GOT3 (cell line): ENCODE measurements around the gene DMD.

Experiments
- DNase-seq: peaks from one replicate; lab custom pipeline; 2025; ENCODE audit warnings: mixed read lengths; lab: John Stamatoyannopoulos, UW

The DMD gene

DNA sequence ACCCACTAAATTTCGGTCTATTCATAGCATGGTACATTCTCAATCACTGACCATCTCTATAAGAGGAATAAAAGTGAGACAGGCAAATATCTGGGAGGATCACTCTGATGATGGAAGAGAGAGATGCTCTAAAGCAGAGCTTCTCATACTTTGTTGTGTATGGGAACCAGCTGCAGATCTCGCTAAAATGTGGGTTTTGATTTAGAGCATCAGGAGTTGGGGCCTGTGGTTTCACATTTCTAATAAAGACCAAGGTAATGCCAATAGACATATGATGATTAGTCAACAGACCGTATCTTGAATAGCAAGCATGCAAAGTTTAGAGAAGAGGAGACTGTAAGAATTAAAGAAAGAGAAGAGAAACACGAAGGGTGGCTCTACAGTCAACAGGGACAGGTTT, 2032.1 kb downstream of the DMD start:
- no peak for DNase-seq

- no peak for DNase-seq
Measured at GRCh38 chrX:31178769-31179125, 2032.6 kb downstream of the DMD start.

DNA sequence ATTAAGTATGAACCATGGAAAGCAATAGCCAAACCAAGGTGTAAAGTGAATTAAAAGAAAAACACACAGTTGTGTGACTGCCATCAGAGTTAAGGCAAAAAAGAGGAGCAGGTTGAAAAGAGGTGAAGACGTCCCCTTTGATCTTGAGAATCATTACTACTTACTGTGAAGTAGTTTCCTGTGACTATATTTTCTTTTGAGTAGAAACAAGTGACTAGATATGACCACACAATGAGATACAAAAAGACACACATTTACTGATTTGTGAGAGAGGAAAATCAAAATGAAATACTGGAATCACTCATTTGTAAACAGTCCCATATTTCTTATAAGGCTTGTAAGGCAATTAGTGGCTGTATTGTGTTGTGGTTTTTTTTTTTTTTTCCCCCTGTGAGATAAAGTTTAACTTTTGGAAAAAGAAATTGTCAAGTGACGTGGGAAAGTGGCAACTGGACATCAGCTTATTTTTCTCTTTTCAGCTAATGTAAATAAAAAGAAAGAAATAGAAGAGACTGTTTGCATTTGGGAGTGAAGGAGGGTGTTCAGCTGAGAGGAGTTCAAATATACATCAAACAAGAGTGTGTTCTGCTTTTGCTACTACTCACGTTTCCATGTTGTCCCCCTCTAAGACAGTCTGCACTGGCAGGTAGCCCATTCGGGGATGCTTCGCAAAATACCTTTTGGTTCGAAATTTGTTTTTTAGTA, 2033.1 kb downstream of the DMD start:
- DNase-seq = no peak

DNA sequence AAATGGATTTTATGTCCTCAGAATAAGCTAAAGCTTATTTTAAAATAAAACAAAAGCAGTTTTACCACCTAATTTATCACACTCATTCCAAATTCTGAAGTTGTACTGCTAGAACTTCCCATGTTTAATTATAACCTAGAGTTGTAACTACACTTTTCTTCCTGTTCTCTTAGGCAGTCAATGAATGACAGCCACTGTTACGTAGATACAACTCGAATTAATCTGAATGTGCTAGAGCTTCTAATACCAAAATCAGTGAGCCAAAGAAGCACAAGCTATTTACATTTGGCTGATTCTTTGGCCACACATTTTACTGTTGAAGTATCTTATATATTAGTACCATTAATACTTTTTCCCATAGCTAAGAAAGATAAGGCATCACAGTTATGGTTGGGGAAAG, 2040.6 kb downstream of the DMD start:
- DNase-seq = no peak

DNA sequence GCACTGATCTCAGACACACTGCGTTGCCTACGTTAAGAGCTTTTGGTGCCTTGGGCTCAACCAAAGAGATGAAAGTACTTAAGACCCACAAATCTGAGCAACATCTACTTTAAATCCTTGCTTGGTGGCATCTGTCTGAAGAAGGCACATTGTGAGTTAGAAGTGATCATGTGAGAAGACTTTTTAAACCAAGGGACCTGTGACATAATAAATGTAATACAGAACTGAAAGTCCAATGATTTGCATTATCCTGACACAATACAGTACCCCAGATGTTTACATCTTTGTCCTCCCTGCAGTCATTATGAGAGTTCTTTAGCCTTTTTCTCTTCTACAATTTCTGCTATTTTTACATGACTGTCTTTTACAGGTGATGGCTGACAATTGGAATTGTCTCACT, 2042.8 kb downstream of the DMD start:
- DNase-seq = no peak

GRCh38 chrX:31166832-31167231, 2044.5 kb downstream of the DMD start:
- DNase-seq = no peak

DNA sequence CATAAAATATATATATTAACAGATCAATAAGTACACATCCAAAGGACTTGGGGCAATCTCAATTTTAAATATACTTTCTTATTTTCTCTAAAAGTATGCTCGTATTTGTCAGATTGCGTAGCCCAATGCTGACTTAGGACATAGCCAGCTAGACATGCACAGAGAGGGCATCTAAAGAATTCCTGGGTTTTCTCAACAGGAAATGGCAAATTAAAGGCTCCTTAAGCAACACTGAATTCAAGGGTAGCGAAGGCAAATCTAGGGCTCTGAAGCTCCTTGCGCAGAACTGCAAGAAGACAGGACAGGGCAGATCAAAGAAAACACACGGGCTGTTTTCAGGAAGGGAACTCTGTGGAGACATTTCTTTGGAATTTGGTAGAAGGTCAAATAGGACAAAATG, 2044.9 kb downstream of the DMD start:
- no peak for DNase-seq

DNA sequence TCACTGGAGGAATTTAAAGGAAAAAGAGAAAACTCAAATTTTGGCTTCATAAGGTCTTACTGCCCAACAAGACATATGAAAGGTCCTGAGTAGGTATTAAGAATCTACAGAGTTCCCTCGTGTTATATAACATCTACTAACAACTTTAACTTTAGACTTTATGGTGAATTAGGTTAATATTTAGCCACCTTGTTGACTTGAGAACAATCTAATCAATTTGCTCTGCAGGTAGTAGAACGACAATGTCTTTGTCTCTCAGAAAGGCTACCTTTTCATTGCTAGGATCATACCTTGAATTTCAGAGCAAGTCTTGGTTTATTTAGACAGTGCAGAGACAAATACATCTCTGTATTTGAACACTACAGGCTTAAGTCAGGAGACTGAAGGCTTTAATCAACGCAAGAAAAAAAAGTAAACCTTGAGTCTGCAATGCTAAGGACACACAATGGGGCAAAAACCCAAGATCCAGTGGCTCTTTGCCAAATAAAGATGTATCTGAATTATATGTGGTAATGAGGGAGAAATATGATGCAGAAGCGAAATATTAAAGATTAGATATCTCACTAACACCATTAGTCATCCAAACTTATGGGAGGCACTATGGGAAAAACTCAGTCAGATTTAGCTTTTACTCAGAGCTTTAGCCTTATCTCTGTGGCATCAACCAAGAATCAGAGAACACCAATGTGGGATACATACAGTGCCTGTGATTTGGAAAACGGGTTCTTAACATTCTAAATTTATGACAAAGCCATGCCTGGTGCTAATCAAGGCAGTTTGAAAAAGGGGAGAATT, 2045.9 kb downstream of the DMD start:
- no peak for DNase-seq

DNA sequence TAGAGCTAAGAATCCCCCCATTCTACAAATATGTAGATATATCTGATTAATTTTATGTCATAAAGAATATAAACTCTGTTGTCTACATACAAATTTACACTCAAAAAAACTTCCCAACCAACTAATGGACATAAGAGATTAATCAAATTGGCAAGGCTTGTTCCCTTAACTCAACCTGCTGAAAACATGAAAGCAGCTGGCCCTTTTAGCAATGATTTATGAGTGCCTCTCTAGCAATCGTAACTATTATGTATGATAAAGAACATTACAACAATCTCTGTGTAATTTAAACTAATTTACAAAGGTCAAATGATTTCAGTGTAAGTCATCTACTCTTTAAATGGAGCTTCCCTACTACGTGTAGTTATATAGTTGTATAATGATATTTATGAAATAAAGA, 2056.4 kb downstream of the DMD start:
- DNase-seq = no peak

DNA sequence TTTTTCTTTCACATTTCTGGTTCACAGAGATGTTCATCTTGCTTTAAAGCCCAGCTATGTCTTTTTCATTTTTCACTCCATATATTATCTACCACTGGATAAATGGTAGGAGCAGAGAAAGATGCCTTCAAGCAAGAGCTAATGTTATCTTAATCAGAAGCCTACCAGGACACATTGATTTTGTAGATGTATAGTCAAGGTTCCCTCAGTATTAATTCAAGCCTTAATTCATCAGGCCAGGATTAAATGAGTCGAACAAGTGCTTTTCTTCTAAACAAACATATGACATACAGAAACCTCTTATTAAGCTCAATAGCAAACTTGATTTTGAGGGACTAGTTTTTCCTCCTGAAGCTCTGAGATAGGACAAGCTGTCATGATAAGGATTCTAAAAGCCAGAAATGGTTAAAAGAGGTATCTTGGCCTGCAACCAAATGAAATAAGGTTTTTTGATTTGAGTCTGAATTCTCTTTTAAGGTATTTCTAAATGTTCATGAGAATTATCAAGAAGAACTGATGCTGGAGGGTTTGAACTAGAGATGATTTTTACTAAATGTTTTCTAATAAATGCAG, 2057.8 kb downstream of the DMD start:
- DNase-seq = no peak

- DNase-seq = no peak
Measured at GRCh38 chrX:31147175-31147574, 2064.2 kb downstream of the DMD start.

DNA sequence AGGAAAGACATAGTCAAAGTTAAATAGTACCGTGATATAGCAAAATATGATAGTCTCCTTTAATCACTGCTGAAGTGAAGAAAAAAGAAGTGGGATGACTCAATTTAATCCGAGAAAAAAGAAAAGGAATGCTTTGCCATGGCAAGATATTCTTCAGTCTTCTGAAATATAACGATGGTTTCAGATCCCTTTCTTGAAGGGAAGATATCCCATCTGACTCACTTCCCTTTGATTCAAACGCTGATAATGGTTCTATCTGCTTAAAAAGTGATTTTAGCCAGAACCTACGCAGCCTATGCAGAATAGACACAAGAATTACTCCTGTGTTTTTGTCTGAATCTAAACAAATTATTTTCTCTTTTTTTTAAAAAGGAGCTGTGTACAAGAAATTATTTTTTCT, 2071.4 kb downstream of the DMD start:
- DNase-seq = no peak

GRCh38 chrX:31138124-31138523, 2073.2 kb downstream of the DMD start:
- DNase-seq = no peak

DNA sequence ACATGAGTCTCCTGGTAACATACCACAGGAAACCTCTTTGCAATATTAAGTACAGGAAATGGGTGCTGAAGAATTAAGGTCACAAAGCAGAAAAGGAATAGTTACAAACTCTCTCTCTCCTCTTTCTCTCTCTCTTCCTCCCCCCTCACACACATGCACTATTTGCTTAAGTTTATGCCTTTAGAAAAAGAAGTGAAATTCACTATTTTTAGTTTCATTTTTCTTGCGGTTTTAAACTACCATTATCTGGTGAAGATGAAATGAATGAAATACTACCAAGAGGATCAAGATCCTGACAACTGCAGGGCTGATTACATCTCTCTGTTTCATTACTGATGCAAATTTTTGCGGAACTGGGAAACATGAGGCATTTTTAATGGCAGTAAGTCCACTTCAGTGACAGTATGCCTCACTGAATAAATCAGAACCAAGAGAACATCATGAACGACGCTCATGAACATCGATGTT, 2075.2 kb downstream of the DMD start:
- no peak for DNase-seq

DNA sequence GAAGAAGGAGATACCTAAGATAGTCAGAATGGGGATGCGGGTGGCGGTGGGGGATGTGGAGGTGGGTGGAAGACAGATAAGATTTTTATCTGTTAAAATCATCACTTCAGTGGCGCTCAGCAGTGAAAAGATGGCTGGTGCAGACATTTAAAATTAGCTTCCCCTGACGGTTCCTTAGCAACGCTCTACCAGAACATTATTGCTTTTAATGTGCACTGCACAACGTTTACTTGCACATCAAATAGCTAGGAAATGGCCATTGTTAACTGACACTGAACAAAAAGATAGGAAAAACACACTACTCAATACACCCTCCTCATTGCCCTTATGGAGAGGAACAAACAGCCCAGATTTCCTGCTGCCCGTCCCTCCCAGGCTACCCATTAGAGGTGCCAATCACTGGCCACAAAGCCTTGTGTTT, 2078.5 kb downstream of the DMD start:
- DNase-seq = no peak

DNA sequence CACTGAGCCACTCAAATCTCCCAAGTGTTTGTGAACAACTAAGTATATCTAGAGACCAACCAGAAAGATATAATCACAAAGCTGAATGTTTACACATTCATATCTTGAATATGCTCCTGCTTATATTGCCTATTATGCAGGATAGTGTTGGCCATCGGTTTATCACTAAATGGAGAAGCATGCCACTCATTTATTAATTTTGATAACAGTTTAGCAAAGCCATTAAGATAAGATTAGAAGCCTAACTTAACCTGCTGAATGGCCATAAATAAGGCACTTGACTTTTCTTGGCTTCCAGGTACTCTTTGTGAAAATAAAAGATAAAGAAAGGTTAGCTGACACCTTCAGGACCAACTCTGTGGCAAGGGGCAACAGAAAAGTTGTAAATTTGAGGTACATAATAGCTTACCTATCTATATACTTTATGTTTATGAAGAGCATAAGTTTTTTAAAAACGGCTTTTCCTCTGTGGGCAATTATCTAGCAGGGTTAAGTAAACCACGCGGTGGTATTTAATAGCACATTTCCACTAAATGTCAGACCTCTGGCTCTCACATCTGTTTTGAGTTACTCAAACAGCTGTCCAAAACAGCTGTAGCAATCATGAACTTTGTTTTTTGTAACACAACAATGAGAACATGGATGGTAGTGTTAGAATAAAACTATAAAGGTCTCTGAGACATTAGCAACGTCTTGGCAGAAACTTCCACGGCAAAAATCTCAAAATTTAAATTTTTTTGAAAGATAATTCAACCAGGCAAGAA, 2080.7 kb downstream of the DMD start:
- no peak for DNase-seq

DNA sequence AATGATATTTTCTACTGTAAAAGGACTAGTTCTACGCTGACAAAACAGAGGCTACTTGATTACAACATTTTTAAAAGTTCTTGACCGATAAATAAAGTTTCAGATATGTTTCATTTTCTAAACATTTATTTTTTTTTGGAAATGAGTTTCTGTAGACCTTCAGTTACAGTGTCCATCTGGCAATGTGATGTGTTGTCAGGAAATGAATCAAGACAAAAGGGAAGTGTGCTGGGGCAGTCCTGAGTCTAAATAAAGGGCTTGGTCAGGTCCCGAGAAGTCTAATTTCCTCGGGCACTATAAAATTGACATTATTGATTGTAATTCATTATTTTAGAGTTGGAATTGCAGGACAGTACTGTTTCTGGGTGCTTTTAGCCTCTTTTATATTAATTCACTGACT, 2082.5 kb downstream of the DMD start:
- no peak for DNase-seq

DNA sequence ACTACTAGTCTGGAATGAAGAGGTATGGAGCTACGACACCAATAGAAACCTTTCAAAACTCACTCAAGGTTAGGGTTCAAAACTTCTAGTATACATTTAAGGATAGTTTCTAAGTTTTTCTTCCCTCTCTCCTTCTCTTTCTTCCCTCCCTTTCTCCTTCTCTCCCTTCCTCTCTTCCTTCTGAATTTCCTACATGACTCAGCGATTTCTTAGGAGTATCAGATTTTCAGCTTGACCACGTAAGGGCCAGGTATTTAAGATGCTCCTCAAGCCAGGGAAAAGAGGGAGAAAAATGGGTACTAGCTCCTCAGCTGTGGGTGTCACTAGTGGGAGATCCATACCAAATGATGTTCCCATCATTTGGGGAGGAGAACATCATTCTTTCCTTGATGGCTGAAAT, 2083.6 kb downstream of the DMD start:
- DNase-seq = no peak

- no peak for DNase-seq
Measured at GRCh38 chrX:31126205-31126604, 2085.1 kb downstream of the DMD start.

GRCh38 chrX:31124536-31124935, 2086.8 kb downstream of the DMD start:
- no peak for DNase-seq

DNA sequence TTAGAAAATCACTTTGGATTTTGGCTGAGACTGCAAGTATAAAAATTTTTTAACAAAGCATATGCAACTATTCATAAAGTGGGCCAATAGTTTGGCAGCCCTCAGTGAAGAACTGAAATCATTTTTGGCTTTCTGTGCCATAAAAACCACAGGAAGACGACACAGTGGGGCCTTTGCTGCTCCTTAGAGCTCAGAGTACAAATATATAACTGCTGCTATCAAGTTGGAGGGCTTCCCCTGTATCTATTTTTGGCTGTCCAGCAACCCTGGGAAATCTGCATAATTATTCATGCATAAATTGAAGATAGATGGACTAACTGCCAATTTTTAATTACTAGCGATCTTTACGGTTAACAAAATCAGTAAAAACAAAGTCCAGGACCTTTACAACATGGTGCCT, 2088.0 kb downstream of the DMD start:
- DNase-seq = no peak

GRCh38 chrX:31117266-31117665, 2094.1 kb downstream of the DMD start:
- no peak for DNase-seq

- no peak for DNase-seq
Measured at GRCh38 chrX:31115398-31115797, 2096.0 kb downstream of the DMD start.
